HepG2 (cell line): ENCODE results near the gene SH3PXD2A. TPM values are rescaled to one million over a fixed set of nuclear protein-coding genes. Genes with fewer than 3 reads are reported as not detected.
A peak's percentile ranks its signal among the peaks of the same experiment; 100 is the strongest.

Source experiments
- ATAC-seq: fragments of 200-7000 bp; cut with Tn5 transposase; 3 replicates; pipeline ENCODE4 v1.9.1; 2020; ENCODE audit warnings: mild to moderate bottlenecking, moderate library complexity
- BruUV-seq: library from RNA; stranded (reverse); fragments of 400-500 nt; replicated peaks from 2 replicates; lab custom pipeline; 2021; lab: Mats Ljungman, UMichigan
- CTCF ChIA-PET: fragments of 300-600 bp; formaldehyde crosslinking; extraction: SDS; loops from one replicate; lab custom pipeline; 2021; ENCODE audit warnings: low total read pairs, inconsistent platforms, low intra/inter-chr PET ratio; lab: Yijun Ruan, JAX
- POLR2A ChIA-PET: fragments of 350-600 bp; sonication (Branson Sonifier 250); formaldehyde crosslinking; loops from one replicate; lab custom pipeline; 2020; ENCODE audit warnings: antibody characterized with exemption, inconsistent platforms; lab: Yijun Ruan, JAX
- DNase-seq: peaks from one replicate; pipeline ENCODE4 v3.0.0-alpha.2; 2015; ENCODE audit warnings: low spot score
- FAIRE-seq: peaks from 3 replicates; lab custom pipeline; 2011; peaks lifted over from hg19 to GRCh38; lab: Jason Lieb, UNC
- H2AFZ ChIP-seq: one replicate; pipeline ENCODE4 v1.6.1; 2011; ENCODE audit warnings: low read length, inconsistent platforms
- H3K27ac ChIP-seq: fragments of 300-600 bp; 3 replicates; pipeline ENCODE4 v1.8.0; 2011; ENCODE audit warnings: mixed run types, mild to moderate bottlenecking, mixed read lengths, low read length, inconsistent platforms; ENCODE audit not compliant: insufficient read depth; ENCODE audit errors: extremely low read length
- H3K27me3 ChIP-seq, 2 experiments: fragments of 200-600 bp in 1 of 2; 2 replicates in 1 of 2; 3 replicates in 1 of 2; pipeline versions ENCODE4 v1.6.0 to v1.8.0; 2011; ENCODE audit warnings: low read length in 2 of 2, mild to moderate bottlenecking in 2 of 2, moderate library complexity in 2 of 2, inconsistent platforms in 1 of 2; ENCODE audit not compliant: insufficient read depth in 2 of 2, control insufficient read depth in 1 of 2
- H3K36me3 ChIP-seq, 2 experiments: fragments of 200-600 bp in 1 of 2; replicated peaks in 1 of 2; 2 replicates in 1 of 2; 3 replicates in 1 of 2; pipeline versions ENCODE4 v1.5.1 to v1.8.0; 2011; ENCODE audit warnings: low read length in 2 of 2, inconsistent platforms in 1 of 2; ENCODE audit not compliant: insufficient read depth in 2 of 2, control insufficient read depth in 1 of 2
- H3K4me1 ChIP-seq: 2 replicates; pipeline ENCODE4 v1.5.1; 2012; ENCODE audit warnings: low read length, inconsistent platforms; ENCODE audit not compliant: insufficient read depth
- H3K4me2 ChIP-seq: 2 replicates; pipeline ENCODE4 v1.6.0; 2011; ENCODE audit warnings: low read depth, low read length, inconsistent platforms
- H3K4me3 ChIP-seq, 3 experiments: fragments of 200-600 bp in 1 of 3; sonication (generic), shearing (Covaris generic) in 1 of 3; replicated peaks in 1 of 3; 2 replicates each; pipeline ENCODE4 v1.5.1; 2011 to 2016; ENCODE audit warnings: low read length in 3 of 3, inconsistent platforms in 2 of 3, low read depth in 2 of 3, mild to moderate bottlenecking in 2 of 3, control low read depth in 1 of 3, mixed read lengths in 1 of 3; ENCODE audit not compliant: insufficient read depth in 1 of 3
- H3K79me2 ChIP-seq: one replicate; pipeline ENCODE4 v1.6.1; 2011; ENCODE audit warnings: low read length, inconsistent platforms; ENCODE audit not compliant: insufficient read depth
- H3K9ac ChIP-seq: 2 replicates; pipeline ENCODE4 v1.6.0; 2011; ENCODE audit warnings: mild to moderate bottlenecking, low read depth, low read length, inconsistent platforms; ENCODE audit not compliant: insufficient read depth
- H3K9me3 ChIP-seq: 2 replicates; pipeline ENCODE4 v1.5.1; 2012; ENCODE audit warnings: mild to moderate bottlenecking, low read length
- H4K20me1 ChIP-seq: 2 replicates; pipeline ENCODE4 v1.6.0; 2011; ENCODE audit warnings: inconsistent platforms, mild to moderate bottlenecking, low read length, moderate library complexity; ENCODE audit not compliant: insufficient read depth
- ATF6 ChIP-seq: sonication (generic); formaldehyde crosslinking; conservative IDR thresholded peaks from 2 replicates; pipeline ENCODE4 v1.4.0; 2020; ENCODE audit warnings: missing genetic modification reagents
- ATF7-NPFF ChIP-seq: sonication (generic); formaldehyde crosslinking; IDR thresholded peaks from 2 replicates; pipeline ENCODE4 v1.8.1; 2023; ENCODE audit warnings: mild to moderate bottlenecking, low read depth, missing genetic modification reagents, moderate library complexity
- BRD4 ChIP-seq: sonication (generic); formaldehyde crosslinking; IDR thresholded peaks from 2 replicates; pipeline ENCODE4 v1.4.0; 2020; ENCODE audit warnings: missing genetic modification reagents
- E2F2 ChIP-seq: sonication (generic); formaldehyde crosslinking; IDR thresholded peaks from 2 replicates; pipeline ENCODE4 v1.4.0; 2020; ENCODE audit warnings: missing genetic modification reagents, borderline replicate concordance
- LCORL ChIP-seq, 2 experiments: fragments of 450-650 bp in 1 of 2; sonication (generic) in 1 of 2; formaldehyde crosslinking in 1 of 2; IDR thresholded peaks; 2 replicates each; pipeline versions ENCODE4 v1.5.0 to v1.6.1; 2017 to 2020; ENCODE audit warnings: antibody characterized with exemption in 1 of 2, missing genetic modification reagents in 1 of 2
- TRAFD1 ChIP-seq: sonication (generic); formaldehyde crosslinking; IDR thresholded peaks from 2 replicates; pipeline ENCODE4 v1.5.1; 2020; ENCODE audit warnings: missing genetic modification reagents, mild to moderate bottlenecking, borderline replicate concordance
- ZBTB33 ChIP-seq: sonication (generic); formaldehyde crosslinking; IDR thresholded peaks from 2 replicates; pipeline ENCODE4 v1.4.0; 2020; ENCODE audit warnings: missing genetic modification reagents
- ZFY ChIP-seq: sonication (generic); formaldehyde crosslinking; IDR thresholded peaks from 2 replicates; pipeline ENCODE4 v1.4.0; 2020; ENCODE audit warnings: missing genetic modification reagents
- WGBS: methylation state at CpG from one replicate; pipeline ENCODE4 v1.1.6; 2017; ENCODE audit warnings: low lambda C conversion rate; 5-methylcytosine and 5-hydroxymethylcytosine counted together
- in situ Hi-C: cut with HindIII; loops from 2 replicates; pipeline ENCODE4 v1.10.0; 2017; ENCODE audit warnings: low pct_unique_long_range_greater_than_20kb; ENCODE audit not compliant: extremely low pct_ligation_motif_present
- intact Hi-C: fragments of 100-400 bp; cut with micrococcal nuclease; formaldehyde crosslinking; loops from one replicate; pipeline ENCODE4 v1.10.0; 2022; ENCODE audit not compliant: unreplicated experiment
- polyA plus RNA-seq, 8 experiments: library from polyadenylated mRNA; depleted of rRNA in 3 of 8; stranded (reverse) in 7 of 8; unstranded in 1 of 8; fragments of >200 nt; fragmentation: Illumina TruSeq in 4 of 8; extraction: Trizol in 4 of 8; gene quantifications; 2 replicates each; pipeline versions ENCODE4 v1.2.1 to v1.2.3, GENCODE V29; 2011 to 2016; ENCODE audit warnings: low read depth in 4 of 8, missing spikeins in 1 of 8, mixed read lengths in 1 of 8; ENCODE audit not compliant: insufficient read depth in 1 of 8
- total RNA-seq, 5 experiments: library from RNA; depleted of rRNA; stranded (reverse); fragments of >200 nt; fragmentation: Illumina TruSeq; extraction: Trizol; gene quantifications; 2 replicates each; pipeline ENCODE4 v1.2.3, GENCODE V29; 2016; ENCODE audit warnings: low read depth in 1 of 5

The SH3PXD2A gene
- total and polyA plus RNA-seq, 2 of the 13 experiments (the other 11 are each of a cell fraction or from before 2014, with no cell fraction given), result 11.1 to 11.3 TPM

GRCh38 chr10:103787331-103787730 is 68.0 kb downstream of the SH3PXD2A start:
- in situ Hi-C loops, result no loop called here
- no peak overlapping the region for H3K4me3 ChIP-seq
- H3K27me3 ChIP-seq, result no peaks in the 10 kb centered on the region
- H3K9me3 ChIP-seq, result no peaks in the 10 kb centered on the region
- H3K27ac ChIP-seq, result no peak overlapping the region
- no peak overlapping the region for H2AFZ ChIP-seq
- WGBS, result 100% methylated on average over 3 of the region's 3 CpGs
- DNase-seq (no peak), ATAC-seq (no peak), FAIRE-seq (no peak)
- TF ChIP-seq LCORL (IDR thresholded peaks at IDR 0.05), result peak; percentile 75
- TF ChIP-seq LCORL (CRISPR knock-in tag; IDR thresholded peaks at IDR 0.05), result no peak
- TF ChIP-seq E2F2 (CRISPR knock-in tag), result no peak
- intact Hi-C loops, result no loop called here
- no peaks in the 10 kb centered on the region for H4K20me1 ChIP-seq
- H3K4me1 ChIP-seq, result peaks cover 70% of the 10 kb centered on the region
- no TSS peak for BruUV-seq
- peaks cover 13% of the 10 kb centered on the region for H3K79me2 ChIP-seq
- H3K9ac ChIP-seq, result no peak overlapping the region
- no peak overlapping the region for H3K4me2 ChIP-seq
- ChIA-PET CTCF (no interaction called here), POLR2A (interaction anchor here (2.1 kb wide), 1 partner anchor 67 kb away, joined by 5 read pairs; no protein-coding TSS in a partner anchor)
- H3K36me3 ChIP-seq, result peaks cover 21 to 52% of the 10 kb centered on the region in 2 experiments

- TF ChIP-seq BRD4 (CRISPR knock-in tag) (no peak), ZBTB33 (CRISPR knock-in tag) (peak; percentile 92), ATF6 (CRISPR knock-in tag) (no peak), ZFY (no peak), ATF7-NPFF (CRISPR knock-in tag) (no peak), TRAFD1 (no peak)
- Histone ChIP-seq H3K4me2 (no peak overlapping the region), H3K36me3 (peaks cover 15 to 49% of the 10 kb centered on the region in 2 experiments), H3K79me2 (peaks cover 11% of the 10 kb centered on the region), H3K4me1 (peaks cover 70% of the 10 kb centered on the region), H3K9me3 (no peaks in the 10 kb centered on the region), H3K27me3 (no peaks in the 10 kb centered on the region), H3K27ac (no peak overlapping the region), H3K9ac (no peak overlapping the region), H2AFZ (no peak overlapping the region), H3K4me3 (no peak overlapping the region), H4K20me1 (no peaks in the 10 kb centered on the region; the same call in 1 of the 2 replicates)
- 93% methylated on average over 4 of the region's 4 CpGs for WGBS
- in situ Hi-C loops, result no loop called here
- intact Hi-C loops, result no loop called here
- ChIA-PET CTCF (no interaction called here), POLR2A (interaction anchor here (1.7 to 2.1 kb wide), 2 partner anchors 68 to 70 kb away, joined by 4 to 5 read pairs; no protein-coding TSS in a partner anchor)
- no TSS peak for BruUV-seq
- FAIRE-seq (no peak), ATAC-seq (no peak), DNase-seq (no peak)
Measured at GRCh38 chr10:103786020-103786419, 69.4 kb downstream of the SH3PXD2A start.
